Forelimb muscle (tissue), 1 donor: Measurements from ENCODE around the gene CCDC92. TPM values are rescaled to one million over a fixed set of nuclear protein-coding genes. Genes with fewer than 3 reads are reported as not detected.
A peak's percentile ranks its signal among the peaks of the same experiment; 100 is the strongest.

Experiments
- DNase-seq: peaks from one replicate; pipeline ENCODE4 v3.0.0-alpha.2; 2013; ENCODE audit warnings: low read depth
- polyA plus RNA-seq: library from polyadenylated mRNA; unstranded; fragments of 120-200 nt; gene quantifications from one replicate; pipeline ENCODE4 v1.2.1, GENCODE V29; 2013; ENCODE audit not compliant: insufficient read length

Gene CCDC92
- polyA plus RNA-seq: 30.0 TPM

DNA sequence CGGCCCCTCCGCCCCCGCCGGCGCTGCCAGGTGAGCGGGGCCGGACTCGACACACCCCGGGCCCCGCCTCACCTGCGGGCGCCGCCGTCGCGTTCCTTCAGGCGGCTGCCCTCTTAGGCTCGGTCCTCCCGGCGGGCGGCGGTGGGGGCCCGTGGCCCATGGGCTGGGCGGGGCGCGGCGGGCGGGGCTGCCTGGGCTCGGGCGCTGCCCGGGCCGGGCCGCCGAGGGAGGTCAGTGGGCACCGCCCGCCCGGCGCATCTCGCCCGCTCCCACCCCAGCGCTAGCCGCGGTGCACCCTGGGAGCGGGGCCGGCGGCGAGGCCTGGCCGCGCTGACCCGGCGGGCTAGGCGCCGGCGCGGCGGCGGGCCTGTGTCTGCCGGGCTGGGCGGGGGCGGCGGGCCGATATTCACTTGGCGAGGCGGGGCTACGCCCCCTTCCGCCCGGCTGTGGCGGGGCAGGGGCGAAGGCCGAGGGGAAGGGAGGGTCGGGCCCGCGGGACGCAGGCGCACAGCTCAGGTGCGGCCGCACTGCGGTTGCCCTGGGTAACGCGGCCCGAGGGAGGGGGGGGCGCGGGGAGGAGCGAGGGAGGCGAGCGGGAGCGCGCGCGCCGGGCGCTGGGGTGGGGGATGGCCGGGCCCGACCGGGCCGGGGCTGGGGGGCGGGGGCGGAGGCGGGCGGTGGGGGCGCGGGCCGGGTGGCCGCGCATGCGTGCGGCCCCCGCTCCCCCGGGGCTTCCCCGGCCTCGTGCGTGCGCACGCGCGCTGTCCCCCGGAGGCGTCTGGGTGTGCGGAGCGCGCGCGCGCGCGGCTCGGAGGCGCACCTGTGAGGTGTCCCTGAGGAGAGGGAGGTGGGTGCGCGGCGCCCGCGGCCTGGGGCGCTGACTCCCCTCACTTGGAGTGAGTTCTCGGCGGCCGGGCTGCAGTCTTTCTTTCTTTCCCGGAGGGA, at the start of gene CCDC92, which contains the start of gene ZNF664:
Gene CCDC92 (minus strand): TSS at position 375 of the 945 bp plus-strand sequence. CDS start 28,526 bp downstream, outside the sequence.
Gene ZNF664 (plus strand): TSS at position 759 of the 945 bp plus-strand sequence. CDS start 38,930 bp downstream, outside the sequence.
- DNase-seq: peak; percentile 60

GRCh38 chr12:124022161-124022560, 49.5 kb upstream of the CCDC92 start:
- DNase-seq: no peak

DNA sequence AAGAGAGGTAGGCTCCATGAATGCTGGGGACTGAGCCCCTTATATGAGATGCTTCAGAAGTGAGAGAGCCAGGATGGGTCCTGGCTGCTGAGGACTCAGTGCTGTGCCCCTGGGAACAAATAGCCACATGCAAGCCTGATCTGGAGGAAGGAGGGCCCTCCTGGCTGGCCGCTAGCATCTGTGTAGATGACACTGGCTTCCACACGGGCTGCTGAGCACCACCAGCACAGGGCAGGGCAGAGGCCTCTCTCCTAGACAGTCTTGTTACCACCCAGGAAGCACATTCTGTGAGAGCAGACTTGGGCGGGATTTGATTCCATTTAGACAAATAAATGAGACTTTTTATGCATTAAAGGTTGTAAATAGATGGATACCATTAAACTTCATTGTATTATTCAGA, 48.4 kb upstream of the CCDC92 start:
- DNase-seq: no peak

DNA sequence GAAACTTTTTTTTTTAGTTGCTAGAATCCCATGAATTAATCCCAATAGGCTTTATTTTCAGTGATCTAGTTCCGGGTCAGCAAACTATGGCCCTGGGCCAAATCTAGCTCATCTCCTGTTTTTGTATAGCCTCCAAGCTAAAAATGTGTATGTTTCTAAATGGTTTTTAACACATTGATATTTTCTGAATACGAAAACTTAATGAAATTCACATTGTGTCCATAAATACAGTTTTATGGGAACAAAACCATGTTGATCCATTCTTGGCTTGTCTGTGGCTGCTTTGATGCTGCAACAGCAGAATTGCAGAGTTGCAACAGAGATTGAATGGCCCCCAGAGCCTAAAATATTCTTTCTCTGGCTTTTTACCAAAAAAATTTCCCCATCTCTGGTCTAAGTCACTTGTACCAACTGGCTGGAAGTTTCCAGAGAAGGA, 47.9 kb upstream of the CCDC92 start:
- DNase-seq: no peak

DNA sequence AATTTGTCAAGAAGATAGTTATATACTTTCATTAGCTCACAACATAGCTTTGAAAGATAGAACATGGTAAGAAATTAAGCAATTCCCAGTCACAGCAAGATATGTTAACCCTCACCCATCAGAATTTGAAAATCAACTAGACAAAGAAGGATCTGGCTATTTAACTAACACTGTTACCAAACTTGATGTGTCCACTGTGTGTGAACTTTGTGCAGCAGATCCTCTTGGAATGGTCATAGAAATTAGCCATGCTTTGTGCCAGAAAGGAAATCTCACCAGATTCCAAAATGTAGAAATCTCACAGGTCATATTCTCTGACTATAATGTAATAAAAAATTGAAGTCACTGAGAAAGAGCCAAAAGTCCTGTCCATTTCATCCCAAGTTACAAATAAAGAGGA, 46.5 kb upstream of the CCDC92 start:
- DNase-seq: no peak

DNA sequence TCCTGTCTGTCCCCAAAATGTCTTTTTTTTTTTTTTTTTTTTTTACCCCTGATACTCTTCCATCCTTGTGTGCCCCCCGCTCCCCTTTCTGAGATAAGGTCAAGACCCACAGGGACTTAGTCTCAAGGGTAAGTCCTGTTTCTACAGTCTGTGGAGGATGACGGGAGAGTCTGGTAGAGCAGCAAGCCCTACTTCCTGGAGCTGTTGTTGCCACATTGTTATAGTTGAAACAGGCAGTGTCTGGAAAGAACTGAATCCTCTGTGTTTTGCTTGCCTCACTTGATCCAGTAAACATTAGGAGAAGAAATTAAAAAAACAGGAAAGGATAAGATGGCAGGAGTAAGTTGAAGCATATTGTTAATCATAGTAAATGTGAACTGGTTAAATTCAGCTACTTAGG, 45.9 kb upstream of the CCDC92 start:
- DNase-seq: no peak

DNA sequence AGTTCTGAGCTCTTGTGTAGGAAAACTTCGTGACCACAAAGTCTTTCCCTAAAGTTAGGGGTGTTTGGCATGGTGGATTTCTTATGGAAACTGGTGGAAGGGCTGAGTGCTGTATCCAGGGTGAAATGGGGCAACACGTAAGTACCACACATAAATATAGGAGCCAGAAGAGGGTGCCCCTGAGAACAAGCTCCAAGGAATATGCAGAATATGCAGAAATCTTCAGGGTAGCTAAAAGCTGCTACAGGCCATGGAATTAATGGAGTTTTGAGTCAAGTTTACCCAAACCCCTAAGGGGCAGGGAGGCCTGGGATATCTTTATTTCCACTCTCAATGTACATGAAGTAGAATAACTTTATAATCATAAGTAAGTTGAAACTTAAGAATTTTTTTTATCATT, 44.4 kb upstream of the CCDC92 start:
- DNase-seq: no peak

- DNase-seq: no peak
Measured at GRCh38 chr12:124015494-124016461, 43.1 kb upstream of the CCDC92 start.

- no peak for DNase-seq
Measured at GRCh38 chr12:124013073-124013472, 40.4 kb upstream of the CCDC92 start.

- no peak for DNase-seq
Measured at GRCh38 chr12:124011435-124012115, 38.9 kb upstream of the CCDC92 start.

GRCh38 chr12:124010687-124011086, 38.1 kb upstream of the CCDC92 start:
- DNase-seq: no peak

GRCh38 chr12:124009781-124010180, 37.1 kb upstream of the CCDC92 start:
- no peak for DNase-seq

GRCh38 chr12:124008595-124008994, 36.0 kb upstream of the CCDC92 start:
- no peak for DNase-seq

- DNase-seq: no peak
Measured at GRCh38 chr12:124007826-124008570, 35.4 kb upstream of the CCDC92 start.

DNA sequence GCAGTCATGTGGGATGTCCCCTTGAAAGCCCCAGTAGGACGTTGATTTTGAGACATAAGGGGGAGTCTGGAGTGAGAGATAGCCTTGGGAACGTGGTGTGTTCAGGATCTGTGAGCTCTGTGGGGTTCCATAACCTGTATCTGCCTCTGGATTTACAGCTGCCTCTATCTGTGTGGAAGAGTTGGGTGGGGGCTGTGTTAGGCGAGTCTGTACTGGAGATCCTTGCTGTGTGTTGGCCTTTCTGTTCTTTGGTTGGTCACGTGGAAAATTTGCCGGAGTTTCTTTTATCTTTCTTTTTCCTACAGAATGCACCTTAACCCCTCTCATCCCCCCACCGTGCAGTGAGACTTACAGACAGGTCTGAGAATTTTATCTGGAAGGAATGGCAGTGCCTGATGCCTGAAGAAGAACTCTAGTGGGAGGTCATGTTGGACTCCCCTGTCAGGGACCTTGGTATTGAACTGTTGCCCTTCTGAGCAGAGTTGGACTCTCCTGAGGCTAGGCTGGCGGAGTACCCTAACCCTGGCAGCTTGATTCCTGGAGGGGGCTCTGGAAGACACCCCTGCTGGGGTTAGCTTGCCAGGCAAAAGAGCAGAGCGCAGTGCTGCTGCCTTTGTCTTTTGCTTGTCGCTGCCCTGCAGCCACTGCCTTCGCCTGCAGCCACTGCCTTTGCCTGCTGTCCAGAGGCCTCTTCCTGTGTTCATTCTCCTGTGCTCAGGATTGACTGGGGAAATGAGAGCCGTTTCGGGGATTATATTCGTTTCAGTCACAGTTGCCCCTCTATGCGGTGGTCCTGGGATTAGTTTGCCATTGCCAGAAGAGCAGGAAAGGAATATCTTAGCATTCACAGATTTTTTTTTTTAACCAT, 34.4 kb upstream of the CCDC92 start:
- DNase-seq: no peak

GRCh38 chr12:124006085-124006845, 33.6 kb upstream of the CCDC92 start:
- DNase-seq: no peak

DNA sequence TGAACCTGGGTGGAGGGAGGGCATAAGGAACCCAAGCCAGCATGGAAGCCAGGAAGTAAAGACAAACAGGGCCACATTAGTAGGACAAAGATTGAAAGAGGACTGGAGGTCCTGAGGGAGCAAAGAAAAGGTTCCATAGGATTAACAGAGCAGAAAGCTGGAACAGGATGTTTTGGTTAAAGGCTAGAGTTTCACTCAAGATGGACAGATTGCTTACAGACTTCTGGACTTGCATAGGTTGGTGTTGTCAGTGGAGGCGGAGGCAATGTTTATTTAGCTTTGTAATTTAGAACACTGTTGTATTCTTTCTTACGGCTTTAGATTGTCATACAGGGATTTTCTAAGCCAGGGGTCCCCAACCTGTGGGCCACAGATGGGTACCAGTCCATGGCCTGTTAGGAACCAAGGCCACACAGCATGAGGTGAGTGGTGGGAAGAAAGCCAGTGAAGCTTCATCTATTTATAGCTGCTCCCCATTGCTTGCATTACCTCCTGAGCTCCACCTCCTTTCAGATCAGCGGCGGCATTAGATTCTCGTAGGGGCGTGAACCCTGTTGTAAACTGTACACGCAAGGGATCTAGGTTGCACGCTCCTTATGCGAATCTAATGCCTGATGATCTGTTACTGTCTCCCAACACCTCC, 31.7 kb upstream of the CCDC92 start:
- no peak for DNase-seq

GRCh38 chr12:124002654-124003053, 30.0 kb upstream of the CCDC92 start:
- DNase-seq: no peak
